SK-N-SH (cell line): ENCODE results near the gene CCDC183. TPM values are rescaled to one million over a fixed set of nuclear protein-coding genes. Genes with fewer than 3 reads are reported as not detected.
"Not testable (repeated sequence)": the region's sequence is repeated elsewhere in the genome, so short reads cannot be mapped to it uniquely, and the experiment has no call there.

Experiments used
- CTCF ChIA-PET: fragments of 300-600, 350-600 bp; formaldehyde crosslinking; extraction: SDS; loops from one replicate; lab custom pipeline; 2021; lab: Yijun Ruan, JAX
- POLR2A ChIA-PET: fragments of 350-600 bp; sonication (Branson Sonifier 250); formaldehyde crosslinking; extraction: SDS; loops from one replicate; lab custom pipeline; 2020; ENCODE audit warnings: antibody characterized with exemption, inconsistent platforms; lab: Yijun Ruan, JAX
- DNase-seq: peaks from one replicate; pipeline ENCODE4 v3.0.0; 2012
- H2AFZ ChIP-seq: fragments of 200-600 bp; sonication (generic); 2 replicates; pipeline ENCODE4 v1.8.1; 2016; ENCODE audit warnings: antibody characterized with exemption, mild to moderate bottlenecking, low read depth
- H3F3A ChIP-seq: fragments of 200-600 bp; sonication (generic); replicated peaks from 2 replicates; pipeline ENCODE3; 2016; ENCODE audit warnings: antibody characterized with exemption, mild to moderate bottlenecking; ENCODE audit not compliant: insufficient read depth
- H3K27ac ChIP-seq, 2 experiments: fragments of 200-500 bp in 1 of 2; fragments of 200-600 bp in 1 of 2; sonication (Bioruptor generic) in 1 of 2; sonication (generic), shearing (Covaris generic) in 1 of 2; 2 replicates each; pipeline versions ENCODE4 v1.5.1 to v1.6.1; 2014 to 2016; ENCODE audit warnings: low read depth in 2 of 2, inconsistent platforms in 1 of 2, low read length in 1 of 2, mild to moderate bottlenecking in 1 of 2, mixed read lengths in 1 of 2
- H3K27me3 ChIP-seq: fragments of 200-600 bp; sonication (generic), shearing (Covaris generic); 2 replicates; pipeline ENCODE4 v1.6.1; 2016; ENCODE audit warnings: mixed run types; ENCODE audit not compliant: insufficient read depth
- H3K36me3 ChIP-seq, 2 experiments: fragments of 200-500 bp in 1 of 2; fragments of 200-600 bp in 1 of 2; sonication (Bioruptor generic) in 1 of 2; sonication (generic) in 1 of 2; replicated peaks in 1 of 2; 2 replicates each; pipeline versions ENCODE3 to v1.5.1; 2014 to 2016; ENCODE audit warnings: low read length in 1 of 2, mild to moderate bottlenecking in 1 of 2; ENCODE audit not compliant: insufficient read depth in 2 of 2, control insufficient read depth in 1 of 2
- H3K4me1 ChIP-seq, 2 experiments: fragments of 200-500 bp in 1 of 2; fragments of 200-600 bp in 1 of 2; sonication (Bioruptor generic) in 1 of 2; sonication (generic), shearing (Covaris generic) in 1 of 2; 2 replicates each; pipeline versions ENCODE4 v1.5.1 to v1.6.1; 2014 to 2016; ENCODE audit warnings: low read depth in 1 of 2, low read length in 1 of 2, mixed run types in 1 of 2; ENCODE audit not compliant: insufficient read depth in 2 of 2, control insufficient read depth in 1 of 2
- H3K4me2 ChIP-seq: fragments of 200-600 bp; sonication (generic), shearing (Covaris generic); 2 replicates; pipeline ENCODE4 v1.6.1; 2017; ENCODE audit warnings: mixed run types
- H3K4me3 ChIP-seq, 2 experiments: fragments of 200-500 bp in 1 of 2; fragments of 200-600 bp in 1 of 2; sonication (Bioruptor generic) in 1 of 2; sonication (generic), shearing (Covaris generic) in 1 of 2; 2 replicates each; pipeline versions ENCODE4 v1.5.1 to v1.8.1; 2014 to 2016; ENCODE audit warnings: low read depth in 2 of 2, inconsistent platforms in 1 of 2, low read length in 1 of 2, mild to moderate bottlenecking in 1 of 2, mixed read lengths in 1 of 2, moderate library complexity in 1 of 2
- H3K79me2 ChIP-seq: fragments of 200-600 bp; sonication (generic); 2 replicates; pipeline ENCODE4 v1.8.1; 2017; ENCODE audit warnings: mild to moderate bottlenecking; ENCODE audit not compliant: insufficient read depth
- H3K9ac ChIP-seq: fragments of 200-600 bp; sonication (generic); 2 replicates; pipeline ENCODE4 v1.6.1; 2017; ENCODE audit warnings: mixed run types
- H3K9me2 ChIP-seq: fragments of 200-600 bp; sonication (generic); 2 replicates; pipeline ENCODE4 v1.6.1; 2017; ENCODE audit warnings: mixed run types
- H3K9me3 ChIP-seq: fragments of 200-600 bp; sonication (generic); 2 replicates; pipeline ENCODE4 v1.6.1; 2017; ENCODE audit warnings: mixed run types, mild to moderate bottlenecking, moderate library complexity
- H4K20me1 ChIP-seq: fragments of 200-600 bp; sonication (generic); 2 replicates; pipeline ENCODE4 v1.6.1; 2017; ENCODE audit warnings: mild to moderate bottlenecking, mixed run types; ENCODE audit not compliant: insufficient read depth
- CHD2 ChIP-seq: fragments of 150-350 bp; IDR thresholded peaks from 2 replicates; pipeline ENCODE4 v1.6.1; 2018; ENCODE audit warnings: low read length; ENCODE audit not compliant: partially characterized antibody
- EP300 ChIP-seq, 2 experiments: IDR thresholded peaks; 2 replicates each; pipeline versions ENCODE4 v1.4.0 to v1.6.1; 2012; ENCODE audit warnings: borderline replicate concordance in 1 of 2, low read depth in 1 of 2, low read length in 1 of 2
- EZH2phosphoT487 ChIP-seq: fragments of 200-600 bp; sonication (generic); IDR thresholded peaks from 2 replicates; pipeline ENCODE4 v1.6.1; 2017; ENCODE audit warnings: low read depth, mixed run types, mild to moderate bottlenecking, antibody characterized with exemption, moderate library complexity, borderline replicate concordance
- FOXM1 ChIP-seq: IDR thresholded peaks from 2 replicates; pipeline ENCODE4 v1.4.0; 2012; ENCODE audit warnings: low read depth, mild to moderate bottlenecking
- GATA2 ChIP-seq: sonication (generic); formaldehyde crosslinking; IDR thresholded peaks from 2 replicates; pipeline ENCODE4 v1.5.0; 2020; ENCODE audit warnings: mild to moderate bottlenecking, missing genetic modification reagents
- PBX3 ChIP-seq: IDR thresholded peaks from 2 replicates; pipeline ENCODE4; 2012
- POLR2AphosphoS5 ChIP-seq: IDR thresholded peaks from 2 replicates; pipeline ENCODE4 v1.6.1; 2012; ENCODE audit warnings: low read depth, low read length
- RXRA ChIP-seq: IDR thresholded peaks from 2 replicates; pipeline ENCODE4 v1.4.0; 2012; ENCODE audit warnings: low read depth, mild to moderate bottlenecking, borderline replicate concordance
- SMC3 ChIP-seq: IDR thresholded peaks from 2 replicates; pipeline ENCODE4 v1.6.1; 2012; ENCODE audit warnings: low read depth, low read length, improper control_type of control experiment
- TEAD4 ChIP-seq: IDR thresholded peaks from 2 replicates; pipeline ENCODE4 v1.4.0; 2012; ENCODE audit warnings: mild to moderate bottlenecking, borderline replicate concordance; ENCODE audit not compliant: insufficient read depth
- USF1 ChIP-seq: IDR thresholded peaks from 2 replicates; pipeline ENCODE4 v1.4.0; 2012; ENCODE audit warnings: low read depth, borderline replicate concordance
- WGBS: methylation state at CpG from one replicate; pipeline ENCODE4 v1.1.6; 2017; ENCODE audit warnings: low lambda C conversion rate; 5-methylcytosine and 5-hydroxymethylcytosine counted together
- polyA plus RNA-seq, 3 experiments: library from polyadenylated mRNA; depleted of rRNA; stranded (reverse); fragments of >200 nt; gene quantifications; 2 replicates each; pipeline ENCODE4 v1.2.3, GENCODE V29; 2012
- TF ChIP-seq, protein P1 (sequence below): fragments of 150-350 bp; IDR thresholded peaks from 2 replicates; pipeline ENCODE4 v1.6.1; 2017; ENCODE audit warnings: antibody characterized with exemption, low read length, low read depth, borderline replicate concordance
- TF ChIP-seq, protein P2 (sequence below): IDR thresholded peaks from 2 replicates; pipeline ENCODE4 v1.4.0; 2012; ENCODE audit warnings: low read depth, borderline replicate concordance

CCDC183 gene
- polyA plus RNA-seq, 1 of the 3 experiments (the other 2 are of a cell fraction), result 5.3 TPM

- ChIA-PET CTCF (interaction anchor here (1.4 to 5.7 kb wide), 2 partner anchors 9 to 112 kb away, joined by 3 to 36 read pairs; partner anchors contain the start of genes AJM1 and FBXW5), POLR2A (interaction anchor here (0.6 kb wide), 1 partner anchor 367 kb away, joined by 4 read pairs; no protein-coding TSS in a partner anchor)
- Histone ChIP-seq H3K27ac (no peak overlapping the region), H3K9me3 (no peaks in the 10 kb centered on the region), H2AFZ (no peak overlapping the region), H4K20me1 (no peaks in the 10 kb centered on the region), H3K79me2 (no peaks in the 10 kb centered on the region), H3K9me2 (no peaks in the 10 kb centered on the region), H3K36me3 (peaks cover 4 to 56% of the 10 kb centered on the region in 2 experiments), H3F3A (no peaks in the 10 kb centered on the region), H3K27me3 (no peaks in the 10 kb centered on the region), H3K4me3 (no peak overlapping the region), H3K4me1 (no peaks in the 10 kb centered on the region), H3K4me2 (no peak overlapping the region), H3K9ac (no peak overlapping the region)
- 95% methylated on average over 7 of the region's 9 CpGs for WGBS
- TF ChIP-seq, protein P1, sequence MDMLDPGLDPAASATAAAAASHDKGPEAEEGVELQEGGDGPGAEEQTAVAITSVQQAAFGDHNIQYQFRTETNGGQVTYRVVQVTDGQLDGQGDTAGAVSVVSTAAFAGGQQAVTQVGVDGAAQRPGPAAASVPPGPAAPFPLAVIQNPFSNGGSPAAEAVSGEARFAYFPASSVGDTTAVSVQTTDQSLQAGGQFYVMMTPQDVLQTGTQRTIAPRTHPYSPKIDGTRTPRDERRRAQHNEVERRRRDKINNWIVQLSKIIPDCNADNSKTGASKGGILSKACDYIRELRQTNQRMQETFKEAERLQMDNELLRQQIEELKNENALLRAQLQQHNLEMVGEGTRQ, result no peak
- TF ChIP-seq GATA2 (CRISPR knock-in tag), result no peak
- TF ChIP-seq PBX3, result no peak
- DNase-seq, result no peak
Observed at GRCh38 chr9:136832581-136832980, 36.4 kb downstream of the CCDC183 start.

DNA sequence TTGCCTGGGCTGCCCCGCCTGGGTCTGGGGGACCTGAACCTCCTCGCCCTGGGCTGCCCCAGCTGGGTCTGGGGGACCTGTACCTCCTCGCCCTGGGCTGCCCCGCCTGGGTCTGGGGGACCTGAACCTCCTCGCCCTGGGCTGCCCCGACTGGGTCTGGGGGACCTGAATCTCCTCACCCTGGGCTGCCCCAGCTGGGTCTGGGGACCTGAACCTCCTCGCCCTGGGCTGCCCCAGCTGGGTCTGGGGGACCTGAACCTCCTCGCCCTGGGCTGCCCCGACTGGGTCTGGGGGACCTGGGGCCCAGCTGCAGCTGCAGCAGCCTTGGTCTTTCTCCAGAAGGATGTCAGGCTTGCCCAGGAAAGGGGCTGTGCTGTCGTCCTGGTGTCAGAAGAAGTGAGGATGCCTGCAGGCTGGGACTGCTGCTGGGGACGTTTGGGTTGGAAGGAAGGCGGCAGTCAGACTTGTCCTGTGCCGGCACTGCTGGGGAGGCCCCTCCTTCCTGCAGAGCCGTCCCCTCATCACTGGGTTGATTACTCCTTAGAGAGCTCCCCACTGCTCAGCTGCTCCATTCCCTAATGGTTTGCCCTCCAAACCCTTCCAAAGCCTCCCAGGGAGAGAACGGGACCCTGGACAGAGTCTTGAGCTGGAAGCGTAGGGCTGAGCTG is 37.4 kb downstream of the CCDC183 start:
- not testable (repeated sequence) for H3K9ac ChIP-seq, H3K9me2 ChIP-seq, H2AFZ ChIP-seq, DNase-seq, H3K9me3 ChIP-seq, H3K4me1 ChIP-seq, H3K27ac ChIP-seq, H3F3A ChIP-seq, H3K79me2 ChIP-seq, H3K4me2 ChIP-seq, H4K20me1 ChIP-seq, H3K27me3 ChIP-seq, H3K4me3 ChIP-seq
- peaks cover 4 to 47% of the 10 kb centered on the region in 2 experiments for H3K36me3 ChIP-seq
- WGBS, result 83% methylated on average over 7 of the region's 16 CpGs
- ChIA-PET CTCF (interaction anchor here (5.7 kb wide), 1 partner anchor 8 kb away, joined by 36 read pairs; the partner anchor contains the start of gene AJM1), POLR2A (interaction anchor here (0.6 kb wide), 1 partner anchor 366 kb away, joined by 4 read pairs; no protein-coding TSS in a partner anchor)

DNA sequence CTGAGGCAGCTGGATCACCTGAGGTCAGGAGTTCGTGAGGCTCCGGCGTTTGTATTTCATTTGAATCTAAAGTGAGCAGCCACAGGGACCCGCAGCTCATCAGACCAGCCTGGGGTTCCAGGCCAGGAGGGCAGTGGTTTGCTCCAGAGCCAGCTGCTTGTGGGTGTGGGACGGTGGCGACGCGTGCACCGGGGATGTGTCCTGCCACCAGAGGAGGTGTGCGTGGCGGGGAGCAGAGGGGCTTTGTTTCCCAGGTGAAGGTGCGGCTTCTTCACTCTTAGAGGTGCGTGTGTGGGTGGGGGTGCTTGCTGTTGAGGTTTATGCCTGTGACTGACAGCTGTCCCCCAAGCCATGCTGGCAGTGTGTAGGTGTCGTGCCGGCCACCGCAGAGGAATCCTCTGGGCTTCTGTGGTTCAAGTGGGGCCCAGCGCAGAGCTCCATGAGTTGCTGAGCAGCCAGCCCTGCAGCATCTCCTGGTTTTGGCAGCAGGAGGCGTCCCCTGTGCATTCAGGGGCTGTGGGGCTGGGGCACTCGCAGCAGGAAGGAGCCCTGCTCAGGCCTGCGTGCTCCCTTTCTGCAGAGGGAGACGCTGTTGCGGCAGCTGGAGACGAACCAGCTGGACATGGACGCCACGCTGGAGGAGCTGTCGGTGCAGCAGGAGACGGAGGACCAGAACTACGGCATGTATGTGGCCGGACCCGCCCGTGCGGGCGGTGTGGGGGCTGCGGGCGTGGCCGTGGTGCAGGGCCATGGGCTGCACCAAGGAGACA is 39.2 kb downstream of the CCDC183 start:
- H3K9me2 ChIP-seq, result no peaks in the 10 kb centered on the region
- H3K9ac ChIP-seq, result no peak overlapping the region
- CTCF ChIA-PET, result interaction anchor here (0.8 to 2.2 kb wide), 5 partner anchors 7 to 194 kb away, joined by 3 to 6 read pairs (median 3); no protein-coding TSS in a partner anchor
- H3K4me1 ChIP-seq, result peaks cover 0 to 4% of the 10 kb centered on the region in 2 experiments; a peak in 1 of 4 replicates
- no peak overlapping the region for H3K4me2 ChIP-seq
- no peaks in the 10 kb centered on the region for H3F3A ChIP-seq
- 97% methylated on average over 28 of the region's 36 CpGs for WGBS
- POLR2A ChIA-PET, result interaction anchor here (1.0 kb wide), 1 partner anchor 15 kb away, joined by 3 read pairs; no protein-coding TSS in a partner anchor
- no peaks in the 10 kb centered on the region for H3K27me3 ChIP-seq
- H3K9me3 ChIP-seq, result no peaks in the 10 kb centered on the region
- peaks cover 4 to 39% of the 10 kb centered on the region in 2 experiments for H3K36me3 ChIP-seq
- H2AFZ ChIP-seq, result no peak overlapping the region
- no peaks in the 10 kb centered on the region for H3K79me2 ChIP-seq
- DNase-seq, result no peak
- H4K20me1 ChIP-seq, result no peaks in the 10 kb centered on the region
- no peak overlapping the region for H3K4me3 ChIP-seq
- H3K27ac ChIP-seq, result no peak overlapping the region
- no peak for TF ChIP-seq POLR2AphosphoS5
- no peak for TF ChIP-seq USF1
- no peak for TF ChIP-seq EZH2phosphoT487
- no peak for TF ChIP-seq RXRA
- TF ChIP-seq FOXM1, result no peak
- TF ChIP-seq, protein P2, sequence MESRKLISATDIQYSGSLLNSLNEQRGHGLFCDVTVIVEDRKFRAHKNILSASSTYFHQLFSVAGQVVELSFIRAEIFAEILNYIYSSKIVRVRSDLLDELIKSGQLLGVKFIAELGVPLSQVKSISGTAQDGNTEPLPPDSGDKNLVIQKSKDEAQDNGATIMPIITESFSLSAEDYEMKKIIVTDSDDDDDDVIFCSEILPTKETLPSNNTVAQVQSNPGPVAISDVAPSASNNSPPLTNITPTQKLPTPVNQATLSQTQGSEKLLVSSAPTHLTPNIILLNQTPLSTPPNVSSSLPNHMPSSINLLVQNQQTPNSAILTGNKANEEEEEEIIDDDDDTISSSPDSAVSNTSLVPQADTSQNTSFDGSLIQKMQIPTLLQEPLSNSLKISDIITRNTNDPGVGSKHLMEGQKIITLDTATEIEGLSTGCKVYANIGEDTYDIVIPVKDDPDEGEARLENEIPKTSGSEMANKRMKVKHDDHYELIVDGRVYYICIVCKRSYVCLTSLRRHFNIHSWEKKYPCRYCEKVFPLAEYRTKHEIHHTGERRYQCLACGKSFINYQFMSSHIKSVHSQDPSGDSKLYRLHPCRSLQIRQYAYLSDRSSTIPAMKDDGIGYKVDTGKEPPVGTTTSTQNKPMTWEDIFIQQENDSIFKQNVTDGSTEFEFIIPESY, result no peak
- TF ChIP-seq SMC3, result no peak
- TF ChIP-seq TEAD4, result no peak
- no peak for TF ChIP-seq EP300 (IDR thresholded peaks at IDR 0.05; ENCODE audit: borderline replicate concordance in 1 of 2, low read depth in 1 of 2, low read length in 1 of 2)
- TF ChIP-seq CHD2, result no peak
- TF ChIP-seq GATA2 (CRISPR knock-in tag), result no peak
